NCI-H345 (cell line): ENCODE data around the gene FMNL2.

Source experiments
- DNase-seq: peaks from one replicate; lab custom pipeline; 2025; lab: John Stamatoyannopoulos, UW

The FMNL2 gene

DNA sequence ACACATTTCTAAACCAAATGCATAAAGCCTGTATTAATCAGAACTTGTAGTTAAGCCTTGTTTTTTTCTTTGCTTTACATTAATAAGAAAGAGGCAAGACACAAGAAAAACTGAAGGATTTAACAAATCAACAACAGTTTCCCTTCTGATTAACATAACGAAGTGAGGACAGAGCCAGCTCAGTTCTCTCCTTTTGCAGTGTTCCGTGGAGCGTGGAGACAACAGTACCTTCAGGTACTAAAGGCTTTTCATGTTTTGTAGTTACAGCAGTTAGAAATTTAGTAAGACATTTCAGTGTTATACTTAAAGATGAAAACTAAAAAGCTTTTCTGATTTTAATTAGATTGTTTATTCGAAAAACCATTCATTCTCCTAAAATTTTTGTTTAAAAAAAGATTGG, 115.2 kb downstream of the FMNL2 start:
- no peak for DNase-seq

- DNase-seq: no peak
These were observed 117.4 kb downstream of the FMNL2 start for GRCh38 chr2:152452256-152452973.

GRCh38 chr2:152453129-152453911, 118.3 kb downstream of the FMNL2 start:
- DNase-seq: no peak

DNA sequence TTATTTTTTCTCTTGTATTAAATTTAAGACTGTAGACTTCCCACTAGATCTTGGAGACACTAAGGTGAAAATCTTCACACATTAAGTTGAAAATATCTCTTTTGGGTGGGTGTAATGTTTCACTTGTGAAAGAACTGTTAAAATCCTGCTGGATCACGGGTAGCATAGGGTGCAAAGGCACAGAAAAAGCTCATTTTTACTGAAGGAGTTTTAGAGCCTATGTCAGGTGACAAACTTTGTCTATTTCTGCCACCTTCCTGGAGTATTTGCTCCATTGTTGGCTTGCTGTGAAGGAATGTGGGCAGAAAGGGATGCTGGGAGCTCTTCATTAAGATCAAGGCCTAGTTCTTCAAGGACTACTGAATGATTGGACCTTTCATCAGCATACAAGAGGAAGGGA, 119.4 kb downstream of the FMNL2 start:
- DNase-seq: no peak

GRCh38 chr2:152454960-152455359, 120.0 kb downstream of the FMNL2 start:
- no peak for DNase-seq

- no peak for DNase-seq
These were observed 120.8 kb downstream of the FMNL2 start for GRCh38 chr2:152455738-152456137.

GRCh38 chr2:152456262-152456661, 121.3 kb downstream of the FMNL2 start:
- no peak for DNase-seq

GRCh38 chr2:152458441-152458940, 123.5 kb downstream of the FMNL2 start:
- no peak for DNase-seq

DNA sequence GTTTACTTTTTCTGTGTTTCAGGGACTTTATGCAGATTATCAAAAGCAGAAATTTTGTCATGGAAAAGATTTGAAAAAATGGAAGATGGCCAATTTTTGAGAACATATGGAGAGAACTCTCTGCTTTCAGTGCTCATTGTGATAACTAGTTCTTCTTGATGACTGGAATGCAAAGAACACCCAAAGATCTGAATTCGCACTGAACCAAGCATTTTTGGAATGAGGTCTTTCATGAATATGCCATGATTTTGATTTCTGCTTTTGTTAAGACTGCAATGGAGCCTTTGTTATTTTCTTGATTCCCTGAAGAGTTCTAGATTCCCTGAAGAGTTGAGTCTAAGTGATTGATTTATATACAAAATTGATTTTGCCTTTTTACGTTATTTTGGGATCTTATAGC, 124.1 kb downstream of the FMNL2 start:
- no peak for DNase-seq

GRCh38 chr2:152460567-152460966, 125.6 kb downstream of the FMNL2 start:
- no peak for DNase-seq

DNA sequence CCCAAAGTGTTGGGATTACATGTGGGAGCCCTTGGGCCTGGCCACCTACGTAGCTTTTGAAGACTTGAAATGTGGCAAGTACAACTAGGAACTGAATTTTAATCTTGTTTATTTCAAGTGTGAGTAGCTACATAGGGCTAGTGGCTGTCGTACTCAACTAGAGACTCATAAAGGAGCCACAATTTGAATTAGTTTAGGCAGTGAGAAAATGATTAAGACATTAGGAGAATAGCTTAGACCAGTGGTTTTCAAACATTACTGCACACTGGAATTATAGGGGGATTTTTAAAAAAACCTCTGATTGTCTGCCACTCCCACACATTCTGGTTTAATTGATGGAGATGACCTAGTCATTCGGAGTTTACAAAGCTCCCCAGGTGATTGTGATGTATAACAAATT, 127.1 kb downstream of the FMNL2 start:
- no peak for DNase-seq

- DNase-seq: no peak
These were observed 127.8 kb downstream of the FMNL2 start for GRCh38 chr2:152462779-152463178.

GRCh38 chr2:152464851-152465470, 130.0 kb downstream of the FMNL2 start:
- DNase-seq: no peak

DNA sequence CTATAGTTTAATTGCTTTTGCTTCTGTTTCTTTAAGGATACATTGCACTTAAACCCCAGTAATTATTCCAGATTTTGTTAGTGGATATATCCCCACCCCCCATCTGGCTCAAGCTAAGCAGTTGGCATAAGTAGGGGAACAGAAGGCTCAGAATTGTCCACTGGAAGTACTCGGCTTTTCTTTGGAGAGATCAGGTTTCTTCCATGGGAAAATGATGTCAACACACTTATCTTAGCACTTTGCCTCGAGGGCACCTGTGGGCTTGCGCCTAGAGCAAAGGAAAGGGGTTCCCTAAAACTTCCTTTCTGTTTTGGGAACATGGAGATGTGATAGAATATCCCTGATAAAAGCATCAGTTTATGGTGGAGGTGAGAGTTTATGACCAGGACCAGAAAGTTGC, 130.6 kb downstream of the FMNL2 start:
- DNase-seq: no peak

- DNase-seq: no peak
These were observed 131.1 kb downstream of the FMNL2 start for GRCh38 chr2:152466041-152466440.

GRCh38 chr2:152466980-152467676, 132.2 kb downstream of the FMNL2 start:
- DNase-seq: no peak

DNA sequence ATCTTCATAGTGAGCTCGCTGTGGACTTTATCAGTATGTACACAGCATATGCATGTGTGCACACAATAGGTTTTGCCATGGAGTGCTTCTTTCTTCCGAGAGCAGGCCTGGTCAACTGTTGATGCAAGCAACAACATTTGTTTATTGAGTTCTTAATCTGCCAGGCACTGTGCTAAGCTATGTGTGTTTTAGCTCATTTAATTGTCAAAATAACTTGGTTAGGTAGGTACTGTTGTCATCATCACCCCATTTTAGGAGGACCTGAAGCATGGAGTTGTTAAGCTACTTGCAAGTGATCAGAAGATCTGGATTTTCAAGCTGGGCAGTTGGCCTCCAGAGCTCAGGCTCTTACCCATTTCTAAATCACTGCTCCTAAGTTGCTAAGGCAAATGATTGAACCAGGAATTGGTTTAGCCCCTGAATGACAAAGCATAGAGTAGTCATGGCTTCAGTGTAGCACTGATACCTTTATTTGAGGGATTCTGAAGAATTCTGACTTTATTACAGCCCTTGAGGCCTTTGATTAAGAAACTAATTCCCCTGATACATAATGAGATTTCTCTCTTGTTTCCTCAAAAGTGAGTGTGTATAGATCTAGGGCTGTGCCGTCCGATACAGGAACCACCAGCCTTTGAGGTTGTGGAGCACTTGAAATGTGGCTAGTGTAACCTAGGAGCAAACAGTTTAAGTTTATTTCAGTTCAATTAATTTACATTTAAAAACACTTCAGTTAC, 132.9 kb downstream of the FMNL2 start:
- DNase-seq: no peak

GRCh38 chr2:152468899-152469692, 134.1 kb downstream of the FMNL2 start:
- no peak for DNase-seq

DNA sequence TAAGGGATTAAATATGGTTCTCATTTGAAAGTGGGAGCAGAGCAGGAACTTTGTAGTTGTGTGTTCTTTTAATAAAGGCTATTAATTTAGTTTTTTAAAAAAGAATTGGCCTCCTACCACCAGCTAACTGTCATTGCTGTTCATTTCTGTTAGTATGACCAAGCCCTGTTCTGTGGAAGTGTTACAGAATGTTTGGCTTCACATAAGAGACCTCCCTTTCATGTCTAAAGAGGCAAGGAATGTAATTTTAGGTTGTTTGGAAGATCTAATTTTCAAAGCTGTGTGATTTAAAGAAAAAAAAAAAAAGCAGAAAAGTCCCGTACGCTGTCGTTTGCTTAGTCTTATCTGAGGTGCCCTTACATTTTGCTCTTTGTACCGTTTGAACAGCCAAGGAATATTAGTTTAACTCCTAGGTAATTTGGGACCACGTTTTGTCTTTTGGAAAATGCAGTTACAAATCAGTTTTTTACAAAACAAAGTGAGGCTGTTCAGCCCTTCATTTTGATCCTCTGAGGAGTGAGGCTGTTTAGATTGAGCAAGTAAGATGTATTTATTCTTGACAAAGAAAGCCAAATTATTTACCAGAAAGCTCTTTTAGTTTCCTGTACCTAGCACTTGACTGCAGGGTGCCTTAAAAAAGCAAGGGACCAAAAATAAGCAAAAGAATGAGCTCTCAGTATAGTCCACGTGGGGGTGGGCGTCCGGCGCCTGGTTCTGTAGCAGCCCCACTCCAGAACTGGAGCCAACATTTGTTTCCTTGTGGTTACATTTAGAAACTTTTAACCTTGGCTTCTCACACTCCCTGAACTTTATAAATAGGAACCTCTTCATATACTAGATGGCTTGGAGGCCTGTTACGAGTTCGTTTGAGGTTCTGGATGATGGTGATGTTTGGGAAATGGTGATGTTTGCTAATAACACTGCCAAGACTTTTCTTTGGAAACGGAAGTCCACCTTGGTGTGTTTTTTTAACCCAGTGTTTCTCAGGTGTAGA, 136.2 kb downstream of the FMNL2 start:
- no peak for DNase-seq

DNA sequence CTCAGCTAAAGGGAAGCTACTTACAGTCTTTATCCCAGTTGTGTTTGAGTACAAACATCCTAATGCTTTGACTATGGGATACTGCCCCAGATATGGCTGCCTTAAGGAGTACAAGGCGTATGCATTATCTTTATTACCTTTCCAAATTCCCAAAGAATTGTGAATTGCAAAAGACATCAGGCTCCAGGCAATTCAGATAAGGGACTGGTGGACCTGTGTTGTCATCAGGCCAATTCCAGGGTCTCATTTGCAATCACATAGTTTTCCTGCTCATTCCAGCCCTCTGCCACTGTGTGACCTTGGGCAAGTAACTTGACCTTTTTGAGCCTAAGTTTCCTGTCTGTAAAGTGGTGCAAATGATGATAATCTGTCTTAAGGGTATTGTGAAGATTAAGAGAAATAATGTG, 137.5 kb downstream of the FMNL2 start:
- no peak for DNase-seq
